GM21528 (cell line): ENCODE data around the gene P2RY2.

Source experiments
- ATAC-seq: cut with Tn5 transposase; IDR thresholded peaks from one replicate; pipeline ENCODE4 v1.9.1; 2021; ENCODE audit warnings: mild to moderate bottlenecking, moderate library complexity; ENCODE audit not compliant: unreplicated experiment, low FRiP score

The P2RY2 gene

GRCh38 chr11:73203322-73203721, 14.8 kb upstream of the P2RY2 start:
- no peak for ATAC-seq

- ATAC-seq: no peak
These were observed 14.3 kb upstream of the P2RY2 start for GRCh38 chr11:73203790-73204189.

GRCh38 chr11:73204711-73205121, 13.4 kb upstream of the P2RY2 start:
- ATAC-seq: no peak

- ATAC-seq: no peak
These were observed 12.3 kb upstream of the P2RY2 start for GRCh38 chr11:73205661-73206343.

- ATAC-seq: no peak
These were observed 11.3 kb upstream of the P2RY2 start for GRCh38 chr11:73206801-73207200.

GRCh38 chr11:73209892-73210291, 8.2 kb upstream of the P2RY2 start:
- ATAC-seq: no peak

- ATAC-seq: no peak
These were observed 7.0 kb upstream of the P2RY2 start for GRCh38 chr11:73210916-73211667.

- no peak for ATAC-seq
These were observed 4.6 kb upstream of the P2RY2 start for GRCh38 chr11:73213196-73214143.

- no peak for ATAC-seq
These were observed 2.6 kb upstream of the P2RY2 start for GRCh38 chr11:73215191-73216134.

GRCh38 chr11:73216465-73216864, 1.6 kb upstream of the P2RY2 start:
- no peak for ATAC-seq

GRCh38 chr11:73217131-73217809, 811 bp upstream of the P2RY2 start:
- no peak for ATAC-seq

- ATAC-seq: no peak
These were observed 323 bp upstream of the P2RY2 start for GRCh38 chr11:73217810-73218105.

- ATAC-seq: no peak
These were observed 742 bp downstream of the P2RY2 start for GRCh38 chr11:73218830-73219215.

- ATAC-seq: no peak
These were observed 1.6 kb downstream of the P2RY2 start for GRCh38 chr11:73219396-73220285.

GRCh38 chr11:73221451-73221850, 3.4 kb downstream of the P2RY2 start:
- ATAC-seq: no peak

- no peak for ATAC-seq
These were observed 3.9 kb downstream of the P2RY2 start for GRCh38 chr11:73221996-73222395.

- ATAC-seq: no peak
These were observed 6.1 kb downstream of the P2RY2 start for GRCh38 chr11:73223998-73224730.
